ENCODE data around the gene METRNL.
A peak's percentile ranks its signal among the peaks of the same experiment; 100 is the strongest.

METRNL gene

GRCh38 chr17:83086199-83086880 is 6.9 kb downstream of the METRNL start:
- Histone ChIP-seq H3K9ac (ENCODE audit: low read length) (no peak overlapping the region), H3K36me3 (ENCODE audit: control insufficient read depth, insufficient read depth, low read length) (peaks cover 15% of the 10 kb centered on the region), H3K4me3 (ENCODE audit: low read length) (no peak overlapping the region), H3K9me3 (ENCODE audit: control insufficient read depth, low read length) (no peaks in the 10 kb centered on the region), H3K27me3 (ENCODE audit: control insufficient read depth, insufficient read depth, low read length) (no peaks in the 10 kb centered on the region), H3K4me1 (ENCODE audit: control insufficient read depth, insufficient read depth, low read length) (peaks cover 65% of the 10 kb centered on the region)

DNA sequence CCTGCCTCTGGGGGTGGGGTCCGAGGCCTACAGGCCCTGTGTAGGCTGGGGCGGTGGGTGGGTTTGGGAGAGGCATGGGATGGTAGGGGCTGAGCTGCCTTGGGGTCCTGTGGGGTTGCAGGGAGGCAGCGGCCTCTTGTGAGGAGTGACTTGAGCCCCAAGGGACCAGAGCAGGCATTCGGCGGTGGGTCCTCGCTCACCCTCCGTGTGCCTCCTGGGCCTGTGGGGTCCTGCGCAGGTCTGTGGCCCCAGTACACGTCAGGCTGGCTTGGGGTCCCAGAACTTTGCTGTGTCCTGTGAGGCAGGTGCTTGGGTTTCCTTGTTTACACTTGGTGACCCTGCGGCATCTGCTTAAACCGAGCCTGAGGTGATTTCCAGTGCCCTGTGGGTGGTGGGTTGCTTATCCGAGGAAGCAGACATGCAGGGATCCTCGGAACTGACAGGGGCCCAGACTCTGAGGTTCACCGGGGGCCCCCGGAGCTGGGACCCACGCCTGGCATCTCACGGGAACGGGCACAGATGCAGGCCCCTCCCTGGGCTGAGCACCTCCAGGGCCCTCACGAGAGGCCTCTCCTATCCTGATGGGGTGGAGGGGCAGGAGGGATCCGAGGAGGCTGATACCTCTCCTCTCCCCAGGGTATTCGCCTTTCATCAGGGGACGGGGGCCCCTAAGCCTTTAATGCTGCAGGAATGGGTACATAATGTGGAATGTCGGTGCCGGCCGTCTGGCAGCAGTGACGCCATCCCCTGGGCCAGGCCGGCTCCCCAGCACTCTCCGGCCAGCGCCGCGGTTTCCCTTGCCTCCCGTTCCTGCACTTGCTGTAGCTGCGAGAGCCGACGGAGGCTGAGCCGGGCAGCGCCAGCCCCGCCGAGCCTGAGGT is 7.7 kb downstream of the METRNL start:
- no peak overlapping the region for H3K4me3 ChIP-seq (ENCODE audit: low read length)
- peaks cover 15% of the 10 kb centered on the region for H3K36me3 ChIP-seq (ENCODE audit: control insufficient read depth, insufficient read depth, low read length)
- peaks cover 65% of the 10 kb centered on the region for H3K4me1 ChIP-seq (ENCODE audit: control insufficient read depth, insufficient read depth, low read length)
- H3K9me3 ChIP-seq (ENCODE audit: control insufficient read depth, low read length) = no peaks in the 10 kb centered on the region
- H3K9ac ChIP-seq (ENCODE audit: low read length) = no peak overlapping the region
- no peaks in the 10 kb centered on the region for H3K27me3 ChIP-seq (ENCODE audit: control insufficient read depth, insufficient read depth, low read length)

- no peak overlapping the region for H3K9ac ChIP-seq (ENCODE audit: low read length)
- peaks cover 65% of the 10 kb centered on the region for H3K4me1 ChIP-seq (ENCODE audit: control insufficient read depth, insufficient read depth, low read length)
- H3K36me3 ChIP-seq (ENCODE audit: control insufficient read depth, insufficient read depth, low read length) = peaks cover 15% of the 10 kb centered on the region
- H3K27me3 ChIP-seq (ENCODE audit: control insufficient read depth, insufficient read depth, low read length) = no peaks in the 10 kb centered on the region
- H3K4me3 ChIP-seq (ENCODE audit: low read length) = no peak overlapping the region
- no peaks in the 10 kb centered on the region for H3K9me3 ChIP-seq (ENCODE audit: control insufficient read depth, low read length)
Observed at GRCh38 chr17:83087788-83088360, 8.5 kb downstream of the METRNL start.

DNA sequence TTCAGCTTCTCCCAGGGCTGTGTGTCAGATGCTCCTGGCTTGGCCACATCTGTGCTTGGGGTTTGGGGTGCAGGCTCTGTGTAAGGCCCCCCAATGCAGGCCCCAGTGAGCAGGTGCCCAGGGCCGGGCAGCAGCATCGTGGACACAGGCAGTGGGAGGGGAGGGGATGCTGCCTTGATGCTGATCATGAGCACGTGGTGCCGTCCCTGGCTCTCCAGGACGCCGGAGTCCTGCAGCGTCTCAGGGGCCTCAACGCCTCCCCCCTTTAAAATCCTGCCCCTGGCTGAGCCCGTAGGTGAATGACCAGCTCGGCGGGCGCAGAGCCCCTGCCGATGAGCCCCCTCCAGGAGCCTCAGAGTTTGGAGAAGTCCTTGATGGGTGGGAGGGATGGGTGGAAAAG is 9.0 kb downstream of the METRNL start:
- Histone ChIP-seq H3K9ac (ENCODE audit: low read length) (no peak overlapping the region), H3K36me3 (ENCODE audit: control insufficient read depth, insufficient read depth, low read length) (peaks cover 15% of the 10 kb centered on the region), H3K4me1 (ENCODE audit: control insufficient read depth, insufficient read depth, low read length) (peaks cover 65% of the 10 kb centered on the region), H3K4me3 (ENCODE audit: low read length) (no peak overlapping the region), H3K27me3 (ENCODE audit: control insufficient read depth, insufficient read depth, low read length) (no peaks in the 10 kb centered on the region), H3K9me3 (ENCODE audit: control insufficient read depth, low read length) (no peaks in the 10 kb centered on the region)

DNA sequence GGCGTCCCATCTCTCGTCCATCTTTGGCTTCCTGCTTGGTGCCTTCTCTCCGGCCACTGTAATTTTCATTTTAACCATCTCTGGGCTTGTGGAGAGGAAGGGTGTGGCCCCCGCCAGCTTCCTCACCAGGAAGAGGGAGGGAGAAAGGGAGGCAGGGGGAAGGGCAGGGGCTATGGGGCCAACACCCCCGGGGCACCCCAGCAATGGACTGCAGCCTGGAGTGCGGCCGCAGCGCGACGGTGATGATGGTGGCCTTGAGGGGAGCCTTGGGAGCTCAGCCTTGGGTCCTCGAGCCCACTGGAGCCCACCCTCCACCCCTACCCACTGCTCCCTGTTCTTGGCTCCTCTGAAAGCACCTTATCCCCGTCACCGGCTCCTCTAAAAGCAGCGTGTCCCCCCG is 9.5 kb downstream of the METRNL start:
- peaks cover 63% of the 10 kb centered on the region for H3K4me1 ChIP-seq (ENCODE audit: control insufficient read depth, insufficient read depth, low read length)
- H3K4me3 ChIP-seq (ENCODE audit: low read length) = no peak overlapping the region
- no peaks in the 10 kb centered on the region for H3K9me3 ChIP-seq (ENCODE audit: control insufficient read depth, low read length)
- no peaks in the 10 kb centered on the region for H3K27me3 ChIP-seq (ENCODE audit: control insufficient read depth, insufficient read depth, low read length)
- H3K9ac ChIP-seq (ENCODE audit: low read length) = no peak overlapping the region
- peaks cover 15% of the 10 kb centered on the region for H3K36me3 ChIP-seq (ENCODE audit: control insufficient read depth, insufficient read depth, low read length)

- peaks cover 57% of the 10 kb centered on the region for H3K4me1 ChIP-seq (ENCODE audit: control insufficient read depth, insufficient read depth, low read length)
- no peak overlapping the region for H3K9ac ChIP-seq (ENCODE audit: low read length)
- no peak overlapping the region for H3K4me3 ChIP-seq (ENCODE audit: low read length)
Observed at GRCh38 chr17:83089328-83090132, 10.1 kb downstream of the METRNL start.

GRCh38 chr17:83090444-83091256 is 11.2 kb downstream of the METRNL start:
- Histone ChIP-seq H3K4me1 (ENCODE audit: control insufficient read depth, insufficient read depth, low read length) (peaks cover 48% of the 10 kb centered on the region), H3K9me3 (ENCODE audit: control insufficient read depth, low read length) (no peaks in the 10 kb centered on the region), H3K4me3 (ENCODE audit: low read length) (peak overlapping the region; percentile 31), H3K36me3 (ENCODE audit: control insufficient read depth, insufficient read depth, low read length) (peaks cover 14% of the 10 kb centered on the region), H3K9ac (ENCODE audit: low read length) (peak overlapping the region; percentile 78), H3K27me3 (ENCODE audit: control insufficient read depth, insufficient read depth, low read length) (no peaks in the 10 kb centered on the region)

More at GRCh38 chr17:83089328-83090132, 10.1 kb downstream of the METRNL start:
- Histone ChIP-seq H3K9me3 (ENCODE audit: control insufficient read depth, low read length) (no peaks in the 10 kb centered on the region), H3K36me3 (ENCODE audit: control insufficient read depth, insufficient read depth, low read length) (peaks cover 15% of the 10 kb centered on the region), H3K27me3 (ENCODE audit: control insufficient read depth, insufficient read depth, low read length) (no peaks in the 10 kb centered on the region)

DNA sequence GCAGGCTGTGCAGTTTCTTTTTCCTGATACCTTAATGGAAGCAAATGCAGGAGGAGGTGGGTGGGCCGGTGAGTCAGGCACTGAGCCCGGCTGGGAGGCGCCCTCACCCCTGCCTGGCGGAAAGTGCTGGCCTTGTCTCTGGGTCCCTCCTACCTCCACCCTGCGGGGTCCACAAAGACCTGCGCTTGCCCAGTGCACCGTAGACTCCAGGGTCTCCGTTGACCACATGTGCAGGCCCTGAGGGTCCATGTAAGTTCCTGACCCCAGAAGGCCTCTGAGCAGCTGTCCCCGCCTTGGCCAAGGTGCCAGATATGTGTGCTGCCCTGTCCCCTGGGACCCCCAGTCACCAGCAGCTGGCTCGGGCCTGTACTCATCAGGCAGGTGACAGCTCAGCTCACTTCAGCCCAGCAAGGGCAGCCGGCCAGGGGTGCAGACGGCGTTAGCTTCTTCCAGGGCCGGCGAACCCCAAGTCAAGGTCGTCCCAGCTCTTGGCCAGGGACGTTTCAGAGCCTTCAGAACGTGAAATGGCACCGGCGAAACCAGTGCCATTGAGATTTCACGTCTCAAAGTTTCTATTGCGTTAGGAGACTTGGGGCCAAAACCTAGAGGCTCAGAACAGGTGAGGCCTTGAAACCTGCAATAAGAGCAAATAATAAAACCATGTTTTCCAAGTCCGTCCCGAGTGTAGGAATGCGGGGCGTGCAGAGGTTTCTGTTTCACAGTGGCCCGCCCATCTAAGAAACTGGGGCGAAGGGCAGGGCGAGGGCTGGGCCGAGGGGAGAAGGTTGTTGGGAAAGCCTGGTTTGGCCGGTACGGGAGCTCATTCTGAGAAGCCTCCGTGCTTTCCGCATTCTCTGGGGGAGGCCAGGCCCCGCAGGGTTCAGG is 12.1 kb downstream of the METRNL start:
- Histone ChIP-seq H3K36me3 (ENCODE audit: control insufficient read depth, insufficient read depth, low read length) (peaks cover 15% of the 10 kb centered on the region), H3K9ac (ENCODE audit: low read length) (peak overlapping the region; percentile 78), H3K4me3 (ENCODE audit: low read length) (peak overlapping the region; percentile 63), H3K4me1 (ENCODE audit: control insufficient read depth, insufficient read depth, low read length) (peaks cover 54% of the 10 kb centered on the region), H3K27me3 (ENCODE audit: control insufficient read depth, insufficient read depth, low read length) (no peaks in the 10 kb centered on the region), H3K9me3 (ENCODE audit: control insufficient read depth, low read length) (no peaks in the 10 kb centered on the region)

GRCh38 chr17:83092186-83092585 is 12.8 kb downstream of the METRNL start:
- peak overlapping the region; percentile 78 for H3K9ac ChIP-seq (ENCODE audit: low read length)
- H3K4me3 ChIP-seq (ENCODE audit: low read length) = peak overlapping the region; percentile 63
- no peaks in the 10 kb centered on the region for H3K27me3 ChIP-seq (ENCODE audit: control insufficient read depth, insufficient read depth, low read length)
- no peaks in the 10 kb centered on the region for H3K9me3 ChIP-seq (ENCODE audit: control insufficient read depth, low read length)
- H3K4me1 ChIP-seq (ENCODE audit: control insufficient read depth, insufficient read depth, low read length) = peaks cover 61% of the 10 kb centered on the region
- peaks cover 17% of the 10 kb centered on the region for H3K36me3 ChIP-seq (ENCODE audit: control insufficient read depth, insufficient read depth, low read length)

DNA sequence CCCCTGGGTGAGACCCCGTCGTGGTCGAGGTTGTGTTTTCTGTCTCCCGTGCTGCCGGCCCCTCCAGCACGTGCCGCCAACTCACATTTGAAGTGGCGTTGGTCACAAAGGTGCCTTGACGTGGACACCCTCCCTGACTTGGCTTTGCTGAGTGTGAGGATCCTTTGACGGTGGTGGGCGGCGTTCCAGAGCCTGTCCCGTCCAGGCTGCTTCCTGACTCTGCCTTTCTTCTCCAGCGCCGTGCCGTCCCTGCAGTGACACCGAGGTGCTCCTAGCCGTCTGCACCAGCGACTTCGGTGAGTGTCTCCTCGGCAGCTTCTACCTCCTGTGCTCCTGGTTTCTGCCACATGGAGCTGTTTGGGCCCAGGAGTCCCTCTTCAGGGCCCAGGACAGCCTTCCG is 13.5 kb downstream of the METRNL start:
- no peak overlapping the region for H3K9ac ChIP-seq (ENCODE audit: low read length)
- H3K4me3 ChIP-seq (ENCODE audit: low read length) = no peak overlapping the region
- no peaks in the 10 kb centered on the region for H3K27me3 ChIP-seq (ENCODE audit: control insufficient read depth, insufficient read depth, low read length)
- H3K4me1 ChIP-seq (ENCODE audit: control insufficient read depth, insufficient read depth, low read length) = peaks cover 62% of the 10 kb centered on the region
- peaks cover 17% of the 10 kb centered on the region for H3K36me3 ChIP-seq (ENCODE audit: control insufficient read depth, insufficient read depth, low read length)
- no peaks in the 10 kb centered on the region for H3K9me3 ChIP-seq (ENCODE audit: control insufficient read depth, low read length)

All from mucosa of stomach (tissue), 1 donor.